ENCODE results near the gene CNIH2. TPM values are rescaled to one million over a fixed set of nuclear protein-coding genes. Genes with fewer than 3 reads are reported as not detected.

CNIH2 gene
- total RNA-seq, 1 experiment from 2014 or later: 12.9 TPM

- POLR2A ChIA-PET: no interaction called here
- no peaks in the 10 kb centered on the region for H3K9me3 Mint-ChIP-seq
- peaks cover 10% of the 10 kb centered on the region for H3K4me1 Mint-ChIP-seq
- DNase-seq (ENCODE audit: low spot score) (no peak), ATAC-seq (no peak)
- no peak overlapping the region for H3K4me3 Mint-ChIP-seq
- CTCF ChIA-PET: interaction anchor here (1.0 to 3.1 kb wide), 2 partner anchors 13 to 101 kb away, joined by 3 to 12 read pairs; partner anchors contain the start of gene RIN1
- no peaks in the 10 kb centered on the region for H3K36me3 Mint-ChIP-seq
- no peaks in the 10 kb centered on the region for H3K27me3 Mint-ChIP-seq (ENCODE audit: low read depth)
- no peak overlapping the region for H3K27ac Mint-ChIP-seq
- TF ChIP-seq ZMAT4 (CRISPR knock-in tag; IDR thresholded peaks at IDR 0.05) (no peak), ESRRA (CRISPR knock-in tag; IDR thresholded peaks at IDR 0.05; ENCODE audit: borderline replicate concordance) (no peak), ATF3 (CRISPR knock-in tag; conservative IDR thresholded peaks at IDR 0.05) (no peak), PREB (CRISPR knock-in tag; IDR thresholded peaks at IDR 0.05; ENCODE audit: borderline replicate concordance) (no peak), HMGA2 (CRISPR knock-in tag; IDR thresholded peaks at IDR 0.05) (no peak), JUN (CRISPR knock-in tag; IDR thresholded peaks at IDR 0.05) (no peak), KAT7 (CRISPR knock-in tag; IDR thresholded peaks at IDR 0.05; ENCODE audit: borderline replicate concordance) (no peak), ELF4 (CRISPR knock-in tag; IDR thresholded peaks at IDR 0.05; ENCODE audit: low read depth) (no peak), TEAD1 (CRISPR knock-in tag; IDR thresholded peaks at IDR 0.05) (no peak), AR (CRISPR knock-in tag; IDR thresholded peaks at IDR 0.05) (no peak), RELA (CRISPR knock-in tag; IDR thresholded peaks at IDR 0.05; ENCODE audit: borderline replicate concordance) (no peak), NFATC4 (CRISPR knock-in tag; IDR thresholded peaks at IDR 0.05) (no peak), JAZF1 (CRISPR knock-in tag; IDR thresholded peaks at IDR 0.05) (no peak), SMAD4 (CRISPR knock-in tag; IDR thresholded peaks at IDR 0.05) (no peak), ZNF317 (CRISPR knock-in tag; IDR thresholded peaks at IDR 0.05; ENCODE audit: borderline replicate concordance, low read depth) (no peak), ZNF532 (CRISPR knock-in tag; IDR thresholded peaks at IDR 0.05; ENCODE audit: borderline replicate concordance) (no peak), NR3C1 (CRISPR knock-in tag; conservative IDR thresholded peaks at IDR 0.05; ENCODE audit: low read depth) (no peak), SMAD3 (CRISPR knock-in tag; IDR thresholded peaks at IDR 0.05; ENCODE audit: borderline replicate concordance) (no peak)
- TF ChIP-seq, protein P1, sequence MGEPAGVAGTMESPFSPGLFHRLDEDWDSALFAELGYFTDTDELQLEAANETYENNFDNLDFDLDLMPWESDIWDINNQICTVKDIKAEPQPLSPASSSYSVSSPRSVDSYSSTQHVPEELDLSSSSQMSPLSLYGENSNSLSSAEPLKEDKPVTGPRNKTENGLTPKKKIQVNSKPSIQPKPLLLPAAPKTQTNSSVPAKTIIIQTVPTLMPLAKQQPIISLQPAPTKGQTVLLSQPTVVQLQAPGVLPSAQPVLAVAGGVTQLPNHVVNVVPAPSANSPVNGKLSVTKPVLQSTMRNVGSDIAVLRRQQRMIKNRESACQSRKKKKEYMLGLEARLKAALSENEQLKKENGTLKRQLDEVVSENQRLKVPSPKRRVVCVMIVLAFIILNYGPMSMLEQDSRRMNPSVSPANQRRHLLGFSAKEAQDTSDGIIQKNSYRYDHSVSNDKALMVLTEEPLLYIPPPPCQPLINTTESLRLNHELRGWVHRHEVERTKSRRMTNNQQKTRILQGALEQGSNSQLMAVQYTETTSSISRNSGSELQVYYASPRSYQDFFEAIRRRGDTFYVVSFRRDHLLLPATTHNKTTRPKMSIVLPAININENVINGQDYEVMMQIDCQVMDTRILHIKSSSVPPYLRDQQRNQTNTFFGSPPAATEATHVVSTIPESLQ (CRISPR knock-in tag; IDR thresholded peaks at IDR 0.05): no peak
- TF ChIP-seq, protein P2, sequence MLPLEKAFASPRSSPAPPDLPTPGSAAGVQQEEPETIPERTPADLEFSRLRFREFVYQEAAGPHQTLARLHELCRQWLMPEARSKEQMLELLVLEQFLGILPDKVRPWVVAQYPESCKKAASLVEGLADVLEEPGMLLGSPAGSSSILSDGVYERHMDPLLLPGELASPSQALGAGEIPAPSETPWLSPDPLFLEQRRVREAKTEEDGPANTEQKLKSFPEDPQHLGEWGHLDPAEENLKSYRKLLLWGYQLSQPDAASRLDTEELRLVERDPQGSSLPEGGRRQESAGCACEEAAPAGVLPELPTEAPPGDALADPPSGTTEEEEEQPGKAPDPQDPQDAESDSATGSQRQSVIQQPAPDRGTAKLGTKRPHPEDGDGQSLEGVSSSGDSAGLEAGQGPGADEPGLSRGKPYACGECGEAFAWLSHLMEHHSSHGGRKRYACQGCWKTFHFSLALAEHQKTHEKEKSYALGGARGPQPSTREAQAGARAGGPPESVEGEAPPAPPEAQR (CRISPR knock-in tag; IDR thresholded peaks at IDR 0.05): no peak
These were observed 42.8 kb upstream of the CNIH2 start for GRCh38 chr11:66235141-66235540.

Measured in WTC11 (cell line).